RWPE2 (cell line): ENCODE measurements around the gene NTNG1.

Experiments
- ATAC-seq: fragments of 200-7000 bp; cut with Tn5 transposase; 3 replicates; pipeline ENCODE4 v1.9.1; 2021; ENCODE audit warnings: low read depth
- DNase-seq: peaks from one replicate; pipeline ENCODE4 v3.0.0-alpha.2; 2020; ENCODE audit warnings: low spot score
- H3K27ac ChIP-seq: fragments of 450-650 bp; 2 replicates; pipeline ENCODE4 v1.5.1; 2017; ENCODE audit warnings: mild to moderate bottlenecking; ENCODE audit not compliant: poor library complexity, severe bottlenecking
- H3K27me3 ChIP-seq: fragments of 250-450 bp; sonication (Bioruptor Pico); 2 replicates; pipeline ENCODE4 v1.5.1; 2021; ENCODE audit warnings: mild to moderate bottlenecking, moderate library complexity; ENCODE audit not compliant: insufficient read depth, poor library complexity, severe bottlenecking
- H3K36me3 ChIP-seq: fragments of 250-450 bp; sonication (Bioruptor Pico); 2 replicates; pipeline ENCODE4 v1.5.1; 2020; ENCODE audit warnings: low read depth, mild to moderate bottlenecking, moderate library complexity
- H3K4me1 ChIP-seq: fragments of 250-450 bp; sonication (Bioruptor Pico); 2 replicates; pipeline ENCODE4 v1.5.1; 2021; ENCODE audit warnings: mild to moderate bottlenecking, moderate library complexity; ENCODE audit not compliant: insufficient read depth, poor library complexity, severe bottlenecking
- H3K4me3 ChIP-seq: fragments of 250-450 bp; sonication (Bioruptor Pico); 2 replicates; pipeline ENCODE4 v1.5.1; 2021; ENCODE audit warnings: mild to moderate bottlenecking, moderate library complexity; ENCODE audit not compliant: severe bottlenecking
- H3K9me3 ChIP-seq: fragments of 250-450 bp; sonication (Bioruptor Pico); 2 replicates; pipeline ENCODE4 v1.5.1; 2021; ENCODE audit warnings: mild to moderate bottlenecking, moderate library complexity; ENCODE audit not compliant: severe bottlenecking
- CTCF ChIP-seq: fragments of 450-650 bp; IDR thresholded peaks from one replicate; pipeline ENCODE4 v1.5.1; 2017; ENCODE audit warnings: mild to moderate bottlenecking, moderate library complexity; ENCODE audit not compliant: poor library complexity, severe bottlenecking

Gene NTNG1

DNA sequence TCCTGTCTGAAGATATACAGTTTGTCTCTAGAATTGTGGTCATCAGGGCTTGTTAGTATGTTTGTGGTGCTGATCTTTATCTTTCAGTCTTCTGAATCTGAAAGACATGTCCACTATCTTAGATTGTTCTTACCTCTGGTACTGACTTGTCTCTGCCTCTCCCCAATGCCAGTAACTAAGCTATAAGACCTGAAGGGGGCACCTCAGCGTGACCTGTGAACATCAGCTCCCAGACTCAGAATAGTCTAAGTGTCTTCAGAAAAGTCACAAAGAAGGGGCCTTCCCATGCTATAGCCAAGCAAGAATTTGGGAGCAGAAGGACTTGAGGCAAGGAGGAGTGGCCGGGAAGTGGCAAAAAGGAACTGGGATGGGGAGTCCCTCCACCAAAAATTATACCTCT lies 178.1 kb downstream of the NTNG1 start:
- Histone ChIP-seq H3K4me3 (no peak overlapping the region), H3K9me3 (no peaks in the 10 kb centered on the region), H3K27ac (no peak overlapping the region), H3K36me3 (no peaks in the 10 kb centered on the region), H3K4me1 (no peaks in the 10 kb centered on the region), H3K27me3 (no peaks in the 10 kb centered on the region)
- DNase-seq: no peak
- no peak for ATAC-seq
- no peak for TF ChIP-seq CTCF

DNA sequence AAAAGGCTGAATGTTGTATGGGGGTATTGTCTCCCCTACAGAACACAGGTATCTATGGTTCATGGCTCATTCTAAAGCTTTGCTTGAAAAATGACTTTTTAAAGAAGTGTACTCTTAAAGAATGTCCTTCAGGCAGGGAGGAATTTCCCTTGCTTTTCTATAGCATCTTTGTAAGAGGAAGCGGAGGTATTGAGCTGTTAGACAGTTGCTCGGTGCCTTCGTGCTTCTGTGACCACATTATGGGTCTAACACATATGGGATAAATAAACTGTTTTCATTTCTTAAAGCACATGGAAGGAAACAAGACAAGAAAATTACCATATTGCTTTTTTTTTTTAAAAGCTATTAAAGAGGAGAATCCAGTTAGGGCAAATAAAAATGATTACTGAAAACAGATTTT lies 182.9 kb downstream of the NTNG1 start:
- Histone ChIP-seq H3K9me3 (no peaks in the 10 kb centered on the region), H3K4me1 (no peaks in the 10 kb centered on the region), H3K27me3 (no peaks in the 10 kb centered on the region), H3K27ac (no peak overlapping the region), H3K36me3 (no peaks in the 10 kb centered on the region), H3K4me3 (no peak overlapping the region)
- no peak for TF ChIP-seq CTCF
- DNase-seq (no peak), ATAC-seq (no peak)

- DNase-seq (no peak), ATAC-seq (no peak)
- H3K4me3 ChIP-seq: no peak overlapping the region
- no peaks in the 10 kb centered on the region for H3K27me3 ChIP-seq
- TF ChIP-seq CTCF: no peak
- no peaks in the 10 kb centered on the region for H3K4me1 ChIP-seq
- H3K27ac ChIP-seq: no peak overlapping the region
- no peaks in the 10 kb centered on the region for H3K9me3 ChIP-seq
- no peaks in the 10 kb centered on the region for H3K36me3 ChIP-seq
These were observed 186.1 kb downstream of the NTNG1 start for GRCh38 chr1:107326824-107327445.

GRCh38 chr1:107327446-107327845 lies 186.6 kb downstream of the NTNG1 start:
- ATAC-seq (no peak), DNase-seq (no peak)
- Histone ChIP-seq H3K36me3 (no peaks in the 10 kb centered on the region), H3K4me3 (no peak overlapping the region), H3K4me1 (no peaks in the 10 kb centered on the region), H3K27me3 (peaks cover under 1% of the 10 kb centered on the region), H3K9me3 (no peaks in the 10 kb centered on the region), H3K27ac (no peak overlapping the region)
- no peak for TF ChIP-seq CTCF

DNA sequence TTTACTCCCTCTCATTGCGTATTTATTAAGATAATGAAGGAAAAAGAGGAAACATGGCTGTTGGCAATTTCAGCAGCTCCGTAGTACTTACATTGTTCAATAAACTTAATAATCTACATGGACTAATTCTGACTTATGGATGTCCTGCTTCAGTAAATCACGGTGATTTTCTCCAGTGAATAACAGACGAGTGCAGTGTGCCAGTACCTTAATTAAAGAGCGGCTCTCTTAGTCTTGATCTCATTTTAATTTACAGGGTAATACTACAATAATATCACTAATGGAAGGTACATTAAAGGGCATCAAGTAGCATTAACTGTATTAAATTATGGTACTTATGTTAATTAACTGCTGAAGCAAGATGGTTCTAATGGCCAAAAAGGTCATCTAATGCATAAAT lies 187.2 kb downstream of the NTNG1 start:
- TF ChIP-seq CTCF: no peak
- DNase-seq (no peak), ATAC-seq (no peak)

More for the DNA sequence above, 187.2 kb downstream of the NTNG1 start:
- no peaks in the 10 kb centered on the region for H3K4me1 ChIP-seq
- H3K9me3 ChIP-seq: no peaks in the 10 kb centered on the region
- H3K36me3 ChIP-seq: no peaks in the 10 kb centered on the region
- H3K27ac ChIP-seq: no peak overlapping the region
- H3K27me3 ChIP-seq: peaks cover 4% of the 10 kb centered on the region
- no peak overlapping the region for H3K4me3 ChIP-seq
